ENCODE results near the gene MCU.

DNA sequence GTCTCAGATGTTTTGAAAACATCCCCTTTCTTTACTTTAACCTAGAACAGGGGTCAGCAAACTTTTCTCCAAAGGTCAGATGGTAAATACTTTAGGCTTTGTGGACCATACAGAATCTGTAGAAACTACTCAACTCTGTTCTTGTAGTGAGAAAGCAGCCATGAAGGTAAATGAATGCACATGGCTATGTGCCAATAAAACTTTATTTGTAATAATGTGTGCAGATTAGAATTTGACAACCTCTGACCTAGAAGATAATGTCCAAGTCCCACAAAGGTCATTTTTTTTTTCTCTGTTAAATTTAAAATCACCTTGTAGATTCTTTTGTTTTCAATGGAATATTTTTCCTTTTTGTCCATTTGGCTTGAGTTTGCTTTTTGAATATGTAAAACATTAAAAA lies 218.8 kb downstream of the MCU start:
- TF ChIP-seq, protein P1, sequence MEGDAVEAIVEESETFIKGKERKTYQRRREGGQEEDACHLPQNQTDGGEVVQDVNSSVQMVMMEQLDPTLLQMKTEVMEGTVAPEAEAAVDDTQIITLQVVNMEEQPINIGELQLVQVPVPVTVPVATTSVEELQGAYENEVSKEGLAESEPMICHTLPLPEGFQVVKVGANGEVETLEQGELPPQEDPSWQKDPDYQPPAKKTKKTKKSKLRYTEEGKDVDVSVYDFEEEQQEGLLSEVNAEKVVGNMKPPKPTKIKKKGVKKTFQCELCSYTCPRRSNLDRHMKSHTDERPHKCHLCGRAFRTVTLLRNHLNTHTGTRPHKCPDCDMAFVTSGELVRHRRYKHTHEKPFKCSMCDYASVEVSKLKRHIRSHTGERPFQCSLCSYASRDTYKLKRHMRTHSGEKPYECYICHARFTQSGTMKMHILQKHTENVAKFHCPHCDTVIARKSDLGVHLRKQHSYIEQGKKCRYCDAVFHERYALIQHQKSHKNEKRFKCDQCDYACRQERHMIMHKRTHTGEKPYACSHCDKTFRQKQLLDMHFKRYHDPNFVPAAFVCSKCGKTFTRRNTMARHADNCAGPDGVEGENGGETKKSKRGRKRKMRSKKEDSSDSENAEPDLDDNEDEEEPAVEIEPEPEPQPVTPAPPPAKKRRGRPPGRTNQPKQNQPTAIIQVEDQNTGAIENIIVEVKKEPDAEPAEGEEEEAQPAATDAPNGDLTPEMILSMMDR (IDR thresholded peaks at IDR 0.05): no peak
- no peak for TF ChIP-seq POLR2A (IDR thresholded peaks at IDR 0.05)
